HUES48 (cell line): ENCODE measurements around the gene TRPM6.

Experiments
- H3K27ac ChIP-seq: one replicate; pipeline ENCODE4 v1.7.0; 2013; ENCODE audit warnings: low read depth, low read length, inconsistent platforms
- H3K27me3 ChIP-seq: 2 replicates; pipeline ENCODE4 v1.6.1; 2013; ENCODE audit warnings: mild to moderate bottlenecking, low read length; ENCODE audit not compliant: control insufficient read depth, insufficient read depth
- H3K36me3 ChIP-seq: 2 replicates; pipeline ENCODE4 v1.6.1; 2013; ENCODE audit warnings: low read length; ENCODE audit not compliant: control insufficient read depth, insufficient read depth
- H3K4me1 ChIP-seq: 2 replicates; pipeline ENCODE4 v1.6.1; 2013; ENCODE audit warnings: mild to moderate bottlenecking, low read length; ENCODE audit not compliant: control insufficient read depth, insufficient read depth
- H3K4me3 ChIP-seq: 2 replicates; pipeline ENCODE4 v1.5.1; 2013; ENCODE audit warnings: mild to moderate bottlenecking, low read depth, low read length
- H3K9ac ChIP-seq: 2 replicates; pipeline ENCODE4 v1.6.1; 2013; ENCODE audit warnings: mild to moderate bottlenecking, low read depth, low read length, moderate library complexity
- H3K9me3 ChIP-seq: 2 replicates; pipeline ENCODE4 v1.6.1; 2013; ENCODE audit warnings: low read length; ENCODE audit not compliant: control insufficient read depth, insufficient read depth

The TRPM6 gene

GRCh38 chr9:74773886-74774479 is 113.7 kb downstream of the TRPM6 start:
- Histone ChIP-seq H3K36me3 (no peaks in the 10 kb centered on the region), H3K4me3 (no peak overlapping the region), H3K4me1 (no peaks in the 10 kb centered on the region), H3K9me3 (no peaks in the 10 kb centered on the region), H3K27me3 (no peaks in the 10 kb centered on the region), H3K27ac (no peak overlapping the region), H3K9ac (no peak overlapping the region)

GRCh38 chr9:74772121-74772520 is 115.6 kb downstream of the TRPM6 start:
- H3K4me3 ChIP-seq: no peak overlapping the region
- no peaks in the 10 kb centered on the region for H3K27me3 ChIP-seq
- H3K9ac ChIP-seq: no peak overlapping the region
- H3K36me3 ChIP-seq: no peaks in the 10 kb centered on the region
- no peaks in the 10 kb centered on the region for H3K4me1 ChIP-seq
- no peak overlapping the region for H3K27ac ChIP-seq
- H3K9me3 ChIP-seq: no peaks in the 10 kb centered on the region

GRCh38 chr9:74771672-74772071 is 116.0 kb downstream of the TRPM6 start:
- H3K27ac ChIP-seq: no peak overlapping the region
- H3K4me3 ChIP-seq: no peak overlapping the region
- H3K27me3 ChIP-seq: no peaks in the 10 kb centered on the region
- no peaks in the 10 kb centered on the region for H3K36me3 ChIP-seq
- no peaks in the 10 kb centered on the region for H3K4me1 ChIP-seq
- H3K9me3 ChIP-seq: no peaks in the 10 kb centered on the region
- H3K9ac ChIP-seq: no peak overlapping the region

GRCh38 chr9:74771262-74771585 is 116.5 kb downstream of the TRPM6 start:
- H3K27ac ChIP-seq: no peak overlapping the region

GRCh38 chr9:74770508-74771261 is 117.0 kb downstream of the TRPM6 start:
- H3K9ac ChIP-seq: no peak overlapping the region
- no peaks in the 10 kb centered on the region for H3K27me3 ChIP-seq
- 0 out of 2 replicates have a peak overlapping the region, but pooled peaks have one; percentile 28 for H3K4me3 ChIP-seq
- H3K9me3 ChIP-seq: no peaks in the 10 kb centered on the region
- no peak overlapping the region for H3K27ac ChIP-seq
- no peaks in the 10 kb centered on the region for H3K36me3 ChIP-seq
- H3K4me1 ChIP-seq: no peaks in the 10 kb centered on the region

More at GRCh38 chr9:74771262-74771585, 116.5 kb downstream of the TRPM6 start:
- Histone ChIP-seq H3K9ac (no peak overlapping the region), H3K27me3 (no peaks in the 10 kb centered on the region), H3K9me3 (no peaks in the 10 kb centered on the region), H3K4me1 (no peaks in the 10 kb centered on the region), H3K4me3 (no peak overlapping the region), H3K36me3 (no peaks in the 10 kb centered on the region)

- H3K9me3 ChIP-seq: no peaks in the 10 kb centered on the region
- H3K36me3 ChIP-seq: no peaks in the 10 kb centered on the region
- H3K4me3 ChIP-seq: no peak overlapping the region
- H3K27me3 ChIP-seq: no peaks in the 10 kb centered on the region
- H3K9ac ChIP-seq: no peak overlapping the region
- no peaks in the 10 kb centered on the region for H3K4me1 ChIP-seq
- H3K27ac ChIP-seq: no peak overlapping the region
Measured at GRCh38 chr9:74765481-74765971, 122.2 kb downstream of the TRPM6 start.

- H3K9me3 ChIP-seq: no peaks in the 10 kb centered on the region
- H3K9ac ChIP-seq: no peak overlapping the region
- no peak overlapping the region for H3K27ac ChIP-seq
- H3K4me3 ChIP-seq: no peak overlapping the region
- no peaks in the 10 kb centered on the region for H3K36me3 ChIP-seq
- H3K27me3 ChIP-seq: no peaks in the 10 kb centered on the region
- no peaks in the 10 kb centered on the region for H3K4me1 ChIP-seq
Measured at GRCh38 chr9:74762950-74763349, 124.8 kb downstream of the TRPM6 start.

- H3K27ac ChIP-seq: no peak overlapping the region
Measured at GRCh38 chr9:74760031-74760700, 127.6 kb downstream of the TRPM6 start.

GRCh38 chr9:74755999-74756398 is 131.7 kb downstream of the TRPM6 start:
- Histone ChIP-seq H3K4me3 (no peak overlapping the region), H3K27me3 (no peaks in the 10 kb centered on the region), H3K27ac (no peak overlapping the region), H3K9ac (no peak overlapping the region), H3K9me3 (no peaks in the 10 kb centered on the region), H3K36me3 (no peaks in the 10 kb centered on the region), H3K4me1 (no peaks in the 10 kb centered on the region)

More at GRCh38 chr9:74760031-74760700, 127.6 kb downstream of the TRPM6 start:
- no peaks in the 10 kb centered on the region for H3K27me3 ChIP-seq
- no peak overlapping the region for H3K4me3 ChIP-seq
- H3K9me3 ChIP-seq: no peaks in the 10 kb centered on the region
- H3K9ac ChIP-seq: no peak overlapping the region
- no peaks in the 10 kb centered on the region for H3K36me3 ChIP-seq
- H3K4me1 ChIP-seq: no peaks in the 10 kb centered on the region

- H3K4me1 ChIP-seq: no peaks in the 10 kb centered on the region
- no peaks in the 10 kb centered on the region for H3K27me3 ChIP-seq
- H3K36me3 ChIP-seq: no peaks in the 10 kb centered on the region
- H3K27ac ChIP-seq: no peak overlapping the region
- no peak overlapping the region for H3K9ac ChIP-seq
- no peaks in the 10 kb centered on the region for H3K9me3 ChIP-seq
- no peak overlapping the region for H3K4me3 ChIP-seq
Measured at GRCh38 chr9:74755355-74755754, 132.4 kb downstream of the TRPM6 start.

GRCh38 chr9:74753650-74754049 is 134.1 kb downstream of the TRPM6 start:
- H3K27me3 ChIP-seq: no peaks in the 10 kb centered on the region
- H3K36me3 ChIP-seq: no peaks in the 10 kb centered on the region
- no peak overlapping the region for H3K9ac ChIP-seq
- H3K9me3 ChIP-seq: no peaks in the 10 kb centered on the region
- no peaks in the 10 kb centered on the region for H3K4me1 ChIP-seq
- no peak overlapping the region for H3K27ac ChIP-seq
- H3K4me3 ChIP-seq: no peak overlapping the region
